ENCODE measurements around the gene TUB.
A peak's percentile ranks its signal among the peaks of the same experiment; 100 is the strongest.

Gene TUB

DNA sequence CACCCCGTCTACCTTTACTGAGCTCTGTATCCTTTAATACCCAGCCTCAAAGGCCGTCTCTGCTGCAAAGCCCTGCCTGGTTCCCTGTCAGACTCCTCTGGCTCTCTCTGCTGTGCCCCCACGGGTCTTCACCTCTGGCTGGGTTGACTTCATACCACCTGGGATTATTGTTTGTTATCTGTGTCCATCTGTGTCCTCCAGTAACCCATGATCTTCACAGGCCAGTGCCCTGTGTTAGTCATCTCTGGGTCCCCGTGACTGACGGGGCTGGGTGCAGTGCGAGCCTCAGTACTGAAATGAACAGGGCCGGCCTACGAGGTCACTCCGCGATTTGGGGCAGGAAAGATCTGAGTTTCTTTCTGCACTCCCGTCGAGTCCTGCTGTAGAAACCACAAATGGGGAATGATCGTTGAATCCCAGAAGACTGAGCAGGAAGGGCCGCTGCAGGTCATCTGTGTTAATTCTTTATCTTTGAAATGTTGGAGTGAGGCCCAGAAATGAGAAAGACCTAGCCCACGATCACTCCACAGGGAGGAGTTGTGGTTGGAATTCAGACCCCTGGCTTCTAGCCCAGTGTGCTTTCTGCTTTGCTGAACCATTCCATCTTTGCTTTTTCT lies 12.3 kb upstream of the TUB start:
- peak; percentile 40 for DNase-seq

- DNase-seq = no peak
Measured at GRCh38 chr11:8069771-8070170, 11.2 kb upstream of the TUB start.

- DNase-seq = peak; percentile 15
Measured at GRCh38 chr11:8070417-8071115, 10.4 kb upstream of the TUB start.

DNA sequence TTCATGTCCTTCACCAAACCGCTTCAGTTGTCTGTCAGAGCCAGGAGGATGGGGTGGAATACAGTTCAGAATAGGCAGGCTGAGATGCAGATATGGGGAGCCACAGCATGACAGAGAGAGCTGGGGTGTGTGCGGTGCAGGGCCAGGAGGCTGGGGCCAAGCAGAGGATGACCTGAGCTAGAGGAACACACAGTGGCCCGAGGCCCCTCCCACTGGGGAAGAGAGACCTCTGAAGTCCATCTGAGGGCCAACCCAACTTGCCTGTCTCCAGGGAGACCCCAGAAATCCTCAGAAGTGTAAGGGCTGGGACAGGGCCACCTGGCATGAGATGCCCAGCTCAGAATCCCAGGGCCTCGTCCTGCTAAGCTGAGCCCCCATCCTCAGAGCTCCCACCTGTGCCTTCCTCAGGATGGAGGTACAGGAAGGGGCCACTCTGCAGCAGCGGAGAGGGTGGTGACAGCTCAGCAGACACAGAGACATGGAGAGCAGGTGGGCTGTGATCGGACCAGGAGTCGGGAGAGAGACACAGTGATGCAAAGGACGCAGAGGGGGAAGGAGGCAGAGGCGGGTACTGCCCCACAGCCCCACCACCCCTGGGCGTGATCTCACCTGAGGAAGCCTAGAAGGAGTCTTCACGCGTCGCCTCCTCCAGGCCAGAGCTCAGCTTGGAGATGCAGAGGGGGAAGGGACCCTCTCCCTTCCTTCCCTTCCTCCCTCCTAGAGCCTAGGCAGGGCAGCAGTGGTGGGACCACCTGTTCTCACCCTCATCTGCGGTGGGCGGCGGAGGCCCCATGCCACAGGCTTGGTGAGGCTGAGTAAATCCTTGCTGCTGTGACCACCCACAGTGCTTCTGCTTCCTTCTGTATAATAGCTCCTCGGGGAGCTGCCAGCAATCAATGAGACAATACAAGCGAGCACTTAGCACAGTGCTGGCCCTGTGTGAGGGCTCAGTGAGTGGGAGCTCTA lies 9.1 kb upstream of the TUB start:
- no peak for DNase-seq

GRCh38 chr11:8075119-8075726 lies 5.8 kb upstream of the TUB start:
- DNase-seq = no peak

- no peak for DNase-seq
Measured at GRCh38 chr11:8079111-8079675, 1.8 kb upstream of the TUB start.

GRCh38 chr11:8080069-8080670 lies 841 bp upstream of the TUB start:
- DNase-seq = no peak

DNA sequence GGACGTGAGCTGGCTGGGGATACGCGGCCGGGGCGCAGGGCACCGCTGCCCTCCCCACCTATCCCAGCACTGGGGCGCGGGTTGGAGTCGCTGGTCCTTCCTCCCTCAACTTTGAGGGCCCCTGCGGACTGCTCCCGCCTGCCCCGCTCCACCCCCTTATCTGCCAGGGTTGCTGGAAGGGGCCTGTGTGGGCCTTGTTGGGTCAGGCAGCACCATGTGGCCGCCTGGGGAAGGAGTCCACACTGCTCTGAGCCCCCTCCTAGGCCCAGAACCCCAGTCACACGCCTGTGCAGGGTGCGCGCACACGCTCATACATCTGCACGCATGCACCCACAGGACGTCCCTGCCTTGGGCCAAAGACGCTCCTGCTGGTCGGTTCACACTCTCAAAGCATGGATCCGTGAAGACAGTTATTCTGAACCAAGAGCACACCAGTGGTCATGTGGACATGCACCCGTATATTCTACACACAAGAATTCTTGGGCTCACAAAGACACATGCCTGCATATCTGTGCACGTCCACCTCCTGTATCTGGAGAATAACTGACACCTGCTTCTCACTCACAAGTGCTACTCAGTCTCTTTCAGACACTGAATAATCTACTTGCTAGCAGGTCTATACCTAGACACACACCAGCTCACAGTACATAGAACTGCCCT lies 710 bp downstream of the TUB start:
- no peak for DNase-seq

GRCh38 chr11:8082391-8083087 lies 1.5 kb downstream of the TUB start:
- no peak for DNase-seq

DNA sequence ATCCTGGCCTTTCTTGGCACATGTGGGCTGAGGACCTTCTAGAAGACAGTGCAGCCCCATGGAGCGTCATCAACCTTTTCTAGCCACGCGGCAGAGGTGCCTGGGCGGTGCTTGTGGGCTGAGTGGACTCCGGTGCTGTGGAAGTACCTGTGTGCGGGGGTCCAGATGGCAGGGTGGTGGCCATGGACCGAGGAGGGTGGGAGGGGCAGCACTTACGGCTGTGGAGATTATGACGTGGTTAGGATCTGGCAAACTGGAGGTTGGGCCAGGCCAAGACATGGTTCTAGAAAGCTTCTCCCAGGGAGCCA lies 2.0 kb downstream of the TUB start:
- DNase-seq = no peak

DNA sequence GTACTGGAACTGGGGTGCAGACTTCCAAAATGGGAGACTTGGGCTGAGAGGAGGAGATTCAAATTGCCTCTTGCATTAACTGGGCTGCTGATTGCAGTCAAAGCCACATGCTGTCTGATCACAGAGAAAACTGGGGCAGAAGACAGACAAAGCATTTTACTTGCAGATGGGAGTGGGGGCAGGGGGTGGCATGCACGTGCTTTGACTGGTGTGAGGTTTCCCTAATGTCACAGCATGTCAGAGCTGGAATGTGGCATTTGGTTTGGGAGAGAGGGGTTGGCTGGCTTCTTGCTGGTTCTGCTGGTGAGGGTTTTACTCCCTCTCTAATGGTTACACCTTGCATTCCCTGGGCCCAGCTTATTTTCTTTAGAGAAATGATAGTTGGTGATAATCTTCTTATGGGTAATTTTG lies 2.9 kb downstream of the TUB start:
- no peak for DNase-seq

GRCh38 chr11:8084352-8084751 lies 3.3 kb downstream of the TUB start:
- no peak for DNase-seq

DNA sequence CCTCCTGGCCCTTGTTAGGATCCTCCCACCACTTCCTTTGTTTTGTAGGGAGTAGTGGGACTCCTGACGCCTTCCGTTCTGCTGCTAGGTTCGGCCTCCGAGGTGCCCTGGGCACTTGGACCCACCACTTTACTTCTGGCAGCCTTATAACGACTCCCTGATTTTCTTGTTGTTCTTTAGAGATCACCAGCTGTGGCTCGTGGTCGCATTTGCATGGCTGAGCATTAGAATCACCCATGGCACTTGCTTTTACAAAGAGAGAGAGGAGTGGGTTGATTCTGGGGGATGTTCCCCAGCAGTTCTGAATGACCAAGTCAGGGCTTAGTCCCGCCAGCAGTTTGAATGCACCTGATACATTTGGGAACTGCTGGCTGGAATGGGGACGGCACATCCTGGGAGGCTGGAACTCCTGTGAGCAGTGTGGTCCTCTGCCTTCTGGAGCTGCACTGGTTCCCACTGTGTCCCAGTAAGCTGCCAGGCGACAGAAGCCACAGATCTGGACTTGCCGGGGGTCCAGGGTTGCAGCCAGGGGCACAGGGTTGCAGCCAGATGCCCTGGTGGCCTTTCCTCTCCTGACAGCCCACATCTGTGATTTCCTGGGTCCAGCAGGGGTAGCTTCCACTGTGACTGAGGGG lies 4.1 kb downstream of the TUB start:
- no peak for DNase-seq

GRCh38 chr11:8086001-8086479 lies 5.0 kb downstream of the TUB start:
- no peak for DNase-seq

DNA sequence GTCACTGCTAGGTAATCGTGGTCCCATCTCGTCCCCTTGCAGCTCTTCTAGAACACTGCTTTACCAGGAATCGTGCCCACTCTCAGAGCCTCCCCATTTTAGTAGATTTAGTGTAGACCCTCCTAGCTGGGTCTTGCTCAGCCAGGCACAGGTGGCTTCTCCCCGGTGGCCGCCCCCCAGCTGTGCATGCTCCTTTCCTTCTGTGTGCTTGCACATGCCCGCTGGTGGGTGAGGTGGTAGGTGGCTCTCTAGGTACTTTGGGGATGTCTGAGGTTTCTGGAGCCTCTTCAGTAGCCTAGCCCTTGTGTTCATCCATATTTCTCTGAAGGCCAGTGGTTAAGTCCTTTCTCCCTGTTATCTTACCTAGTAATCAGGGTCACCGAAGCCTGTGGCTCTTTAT lies 5.6 kb downstream of the TUB start:
- DNase-seq = no peak

GRCh38 chr11:8087185-8087584 lies 6.2 kb downstream of the TUB start:
- DNase-seq = no peak

GRCh38 chr11:8087756-8088155 lies 6.7 kb downstream of the TUB start:
- no peak for DNase-seq

DNA sequence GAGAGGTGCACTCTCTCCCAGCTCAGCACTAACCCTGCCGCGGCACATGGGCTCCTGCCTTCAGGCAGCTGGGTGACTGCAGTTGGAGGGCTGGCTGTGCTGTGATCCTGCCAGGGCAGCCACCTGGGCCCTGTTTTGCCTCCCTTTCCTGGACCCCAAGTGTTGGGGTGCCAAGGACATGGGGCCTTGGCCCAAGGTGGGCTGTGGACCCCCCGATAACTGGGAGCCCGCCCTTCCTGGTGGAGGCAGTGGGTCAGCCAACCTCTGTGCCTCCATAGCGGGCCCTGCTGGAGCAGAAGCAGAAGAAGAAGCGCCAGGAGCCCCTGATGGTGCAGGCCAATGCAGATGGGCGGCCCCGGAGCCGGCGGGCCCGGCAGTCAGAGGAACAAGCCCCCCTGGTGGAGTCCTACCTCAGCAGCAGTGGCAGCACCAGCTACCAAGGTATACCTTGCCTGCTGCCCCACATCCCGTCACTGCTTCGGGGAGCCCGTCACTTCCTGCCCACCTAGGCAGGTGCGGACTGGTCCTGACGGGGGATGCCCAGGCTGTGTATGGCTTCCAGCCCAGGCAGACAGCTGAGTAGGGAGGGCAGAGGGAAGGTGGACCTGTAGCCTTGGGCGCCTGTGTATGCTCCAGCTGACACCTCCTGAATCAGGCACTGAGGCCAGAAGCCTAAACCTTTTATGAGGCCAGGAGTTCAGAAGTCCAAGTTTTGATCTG lies 8.9 kb downstream of the TUB start:
- DNase-seq = no peak

- DNase-seq = no peak
Measured at GRCh38 chr11:8090756-8091155, 9.7 kb downstream of the TUB start.

DNA sequence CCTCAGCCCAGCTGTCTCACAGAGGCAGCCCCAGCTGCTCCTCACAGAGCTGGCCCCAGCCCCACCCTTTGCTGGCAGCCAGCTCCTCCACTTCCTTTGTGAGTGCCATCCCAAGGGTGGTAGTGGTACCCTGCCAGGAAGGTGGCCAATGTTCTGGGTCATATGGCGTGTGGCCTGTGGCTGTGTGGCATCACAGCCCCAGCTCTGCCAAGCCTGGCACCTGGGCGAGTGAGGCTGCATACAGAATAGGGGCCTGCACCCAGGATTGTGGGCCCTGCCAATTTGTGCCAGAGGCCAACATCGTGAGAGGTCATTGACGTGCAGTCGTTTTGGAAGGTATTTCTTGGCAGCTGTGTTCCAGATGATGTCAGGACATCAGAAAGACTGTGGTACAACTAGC lies 10.7 kb downstream of the TUB start:
- DNase-seq = no peak

All from amniotic stem cell (primary cell).